Measurements from ENCODE around the gene JHY.

JHY gene

GRCh38 chr11:122864386-122865115 lies 18.0 kb upstream of the JHY start:
- Histone ChIP-seq H4K20me1 (no peaks in the 10 kb centered on the region), H3K36me3 (no peaks in the 10 kb centered on the region), H3K27me3 (0 out of 22 replicates have a peak, but pooled peaks cover 0 to 3% (median 0%) of the 10 kb centered on the region in 11 experiments), H3K9me3 (replicated peaks in 1 of 11) (no peaks in the 10 kb centered on the region), H3K4me1 (peaks cover 0 to 21% (median 6%) of the 10 kb centered on the region in 10 experiments; a peak in 10 of 20 replicates), H3K9ac (peak overlapping the region in 1 of 11 experiments; percentile 23; a peak in 1 of 22 replicates), H3K4me2 (peak overlapping the region in 5 of 11 experiments; percentile 15 to 72 (median 59); a peak in 10 of 22 replicates), H3K27ac (peak overlapping the region in 2 of 11 experiments; percentile 25 to 43; a peak in 4 of 22 replicates), H3K4me3 (no peak overlapping the region)
- TF ChIP-seq Cebpa-rat (IDR thresholded peaks at IDR 0.05): no peak

GRCh38 chr11:122869622-122870021 lies 12.9 kb upstream of the JHY start:
- H3K27me3 ChIP-seq: no peaks in the 10 kb centered on the region
- H3K4me3 ChIP-seq: no peak overlapping the region
- no peak overlapping the region for H3K27ac ChIP-seq
- peaks cover 0 to 14% (median 8%) of the 10 kb centered on the region in 10 experiments; a peak in 17 of 20 replicates for H3K4me1 ChIP-seq
- H3K36me3 ChIP-seq: no peaks in the 10 kb centered on the region
- H3K9ac ChIP-seq: no peak overlapping the region
- no peak overlapping the region for H3K4me2 ChIP-seq
- H3K9me3 ChIP-seq (replicated peaks in 1 of 11): no peaks in the 10 kb centered on the region
- H4K20me1 ChIP-seq: no peaks in the 10 kb centered on the region
- TF ChIP-seq Cebpa-rat (IDR thresholded peaks at IDR 0.05): peak in 1 of 11 experiments; percentile 30; a peak in 1 of 22 replicates

- no peak overlapping the region for H3K9ac ChIP-seq
- H3K4me1 ChIP-seq: peaks cover 7 to 21% (median 14%) of the 10 kb centered on the region in 10 experiments; a peak in 17 of 20 replicates
- H4K20me1 ChIP-seq: no peaks in the 10 kb centered on the region
- no peak overlapping the region for H3K4me3 ChIP-seq
- no peaks in the 10 kb centered on the region for H3K36me3 ChIP-seq
- TF ChIP-seq Cebpa-rat (IDR thresholded peaks at IDR 0.05): no peak
- no peaks in the 10 kb centered on the region for H3K27me3 ChIP-seq
- no peak overlapping the region for H3K27ac ChIP-seq
- no peak overlapping the region for H3K4me2 ChIP-seq
- no peaks in the 10 kb centered on the region for H3K9me3 ChIP-seq (replicated peaks in 1 of 11)
Observed at GRCh38 chr11:122871302-122871701, 11.3 kb upstream of the JHY start.

- no peaks in the 10 kb centered on the region for H4K20me1 ChIP-seq
- H3K36me3 ChIP-seq: no peaks in the 10 kb centered on the region
- H3K9me3 ChIP-seq (replicated peaks in 1 of 11): no peaks in the 10 kb centered on the region
- no peak overlapping the region for H3K4me3 ChIP-seq
- H3K27ac ChIP-seq: no peak overlapping the region
- H3K27me3 ChIP-seq: no peaks in the 10 kb centered on the region
- H3K4me1 ChIP-seq: peaks cover 7 to 21% (median 14%) of the 10 kb centered on the region in 10 experiments; a peak in 17 of 20 replicates
- H3K9ac ChIP-seq: no peak overlapping the region
- H3K4me2 ChIP-seq: no peak overlapping the region
- TF ChIP-seq Cebpa-rat (IDR thresholded peaks at IDR 0.05): no peak
Observed at GRCh38 chr11:122872046-122872445, 10.5 kb upstream of the JHY start.

GRCh38 chr11:122874991-122875390 lies 7.6 kb upstream of the JHY start:
- Histone ChIP-seq H3K9ac (no peak overlapping the region), H3K27me3 (peaks cover 0 to 10% (median 0%) of the 10 kb centered on the region in 11 experiments; a peak in 3 of 22 replicates), H3K27ac (no peak overlapping the region; a peak in 1 of 22 replicates), H3K4me3 (no peak overlapping the region), H3K4me1 (peaks cover 7 to 23% (median 14%) of the 10 kb centered on the region in 10 experiments; a peak in 18 of 20 replicates), H3K4me2 (peak overlapping the region; percentile 1 to 55 (median 32); a peak in 15 of 22 replicates), H4K20me1 (no peaks in the 10 kb centered on the region), H3K9me3 (replicated peaks in 1 of 11) (no peaks in the 10 kb centered on the region), H3K36me3 (no peaks in the 10 kb centered on the region)
- no peak for TF ChIP-seq Cebpa-rat (IDR thresholded peaks at IDR 0.05)

GRCh38 chr11:122877732-122878131 lies 4.8 kb upstream of the JHY start:
- Histone ChIP-seq H3K9me3 (replicated peaks in 1 of 11) (no peaks in the 10 kb centered on the region), H3K27ac (no peak overlapping the region), H4K20me1 (no peaks in the 10 kb centered on the region), H3K4me3 (no peak overlapping the region), H3K27me3 (peaks cover 10 to 29% (median 18%) of the 10 kb centered on the region in 11 experiments; a peak in 20 of 22 replicates), H3K4me2 (no peak overlapping the region), H3K36me3 (no peaks in the 10 kb centered on the region), H3K4me1 (peaks cover 7 to 34% (median 17%) of the 10 kb centered on the region in 10 experiments; a peak in 18 of 20 replicates), H3K9ac (no peak overlapping the region)
- TF ChIP-seq Cebpa-rat (IDR thresholded peaks at IDR 0.05): no peak

- H3K4me1 ChIP-seq: peaks cover 12 to 38% (median 18%) of the 10 kb centered on the region in 10 experiments
- TF ChIP-seq Cebpa-rat (IDR thresholded peaks at IDR 0.05): no peak
- H3K4me2 ChIP-seq: peak overlapping the region in 1 of 11 experiments; percentile 11; a peak in 3 of 22 replicates
- no peaks in the 10 kb centered on the region for H3K9me3 ChIP-seq (replicated peaks in 1 of 11)
- H3K9ac ChIP-seq: no peak overlapping the region
- no peak overlapping the region for H3K27ac ChIP-seq
- no peak overlapping the region for H3K4me3 ChIP-seq
- no peaks in the 10 kb centered on the region for H4K20me1 ChIP-seq
- H3K27me3 ChIP-seq: peaks cover 10 to 50% (median 38%) of the 10 kb centered on the region in 11 experiments; a peak in 20 of 22 replicates
- H3K36me3 ChIP-seq: no peaks in the 10 kb centered on the region
Observed at GRCh38 chr11:122879785-122880184, 2.8 kb upstream of the JHY start.

- Histone ChIP-seq H3K4me3 (peak overlapping the region; percentile 59 to 84 (median 70)), H3K4me2 (peak overlapping the region; percentile 87 to 98 (median 95)), H3K9me3 (replicated peaks in 1 of 11) (no peaks in the 10 kb centered on the region), H3K36me3 (no peaks in the 10 kb centered on the region), H3K4me1 (peaks cover 7 to 27% (median 10%) of the 10 kb centered on the region in 10 experiments; a peak in 19 of 20 replicates), H3K9ac (peak overlapping the region; percentile 50 to 86 (median 79)), H4K20me1 (no peaks in the 10 kb centered on the region), H3K27me3 (peaks cover 10 to 53% (median 39%) of the 10 kb centered on the region in 11 experiments; a peak in 20 of 22 replicates), H3K27ac (peak overlapping the region; percentile 46 to 85 (median 66))
- no peak for TF ChIP-seq Cebpa-rat (IDR thresholded peaks at IDR 0.05)
Observed at GRCh38 chr11:122882857-122883645, 492 bp downstream of the JHY start.

GRCh38 chr11:122883646-122883979 lies 1.1 kb downstream of the JHY start:
- H3K27me3 ChIP-seq: peaks cover 10 to 53% (median 39%) of the 10 kb centered on the region in 11 experiments; a peak in 20 of 22 replicates
- peaks cover 7 to 27% (median 10%) of the 10 kb centered on the region in 10 experiments; a peak in 19 of 20 replicates for H3K4me1 ChIP-seq
- H4K20me1 ChIP-seq: no peaks in the 10 kb centered on the region
- TF ChIP-seq Cebpa-rat (IDR thresholded peaks at IDR 0.05): no peak
- peak overlapping the region in 8 of 11 experiments; percentile 75 to 86 (median 83); a peak in 13 of 22 replicates for H3K9ac ChIP-seq
- no peaks in the 10 kb centered on the region for H3K36me3 ChIP-seq
- peak overlapping the region; percentile 87 to 98 (median 95) for H3K4me2 ChIP-seq
- peak overlapping the region in 3 of 11 experiments; percentile 80 to 85 (median 83); a peak in 8 of 22 replicates for H3K27ac ChIP-seq
- no peaks in the 10 kb centered on the region for H3K9me3 ChIP-seq (replicated peaks in 1 of 11)
- H3K4me3 ChIP-seq: peak overlapping the region; percentile 59 to 84 (median 70); a peak in 19 of 20 replicates

All from BLaER1 treated with 17β-estradiol and CSF1 and Interleukin-3, amounts not matched to agents 10 nM and 100 nM (cell line).